Neural cell (in vitro differentiated cells): ENCODE data around the gene CHDH. TPM values are rescaled to one million over a fixed set of nuclear protein-coding genes. Genes with fewer than 3 reads are reported as not detected.

Experiments
- H2AFZ ChIP-seq: fragments of 200-600, 300-800 bp; sonication (generic), shearing (Covaris generic); 2 replicates; pipeline ENCODE4 v1.6.0; 2014; ENCODE audit warnings: low read depth, mild to moderate bottlenecking, antibody characterized with exemption, low read length, moderate library complexity
- H3F3A ChIP-seq: fragments of 200-600 bp; shearing (Covaris generic); 2 replicates; pipeline ENCODE4 v1.6.1; 2016; ENCODE audit warnings: mild to moderate bottlenecking, moderate library complexity, mixed read lengths, antibody characterized with exemption, low read length; ENCODE audit not compliant: insufficient read depth, poor library complexity, severe bottlenecking
- H3K27ac ChIP-seq: fragments of 200-600, 300-800 bp; sonication (generic), shearing (Covaris generic); 2 replicates; pipeline ENCODE4 v1.5.1; 2014; ENCODE audit warnings: mild to moderate bottlenecking, low read length, moderate library complexity
- H3K27me3 ChIP-seq: fragments of 300-800, 200-600 bp; sonication (generic), shearing (Covaris generic); 2 replicates; pipeline ENCODE4 v1.6.0; 2014; ENCODE audit warnings: mild to moderate bottlenecking, low read depth, low read length, moderate library complexity; ENCODE audit not compliant: insufficient read depth
- H3K36me3 ChIP-seq: fragments of 300-800, 200-600 bp; sonication (generic), shearing (Covaris generic); 2 replicates; pipeline ENCODE4 v1.5.1; 2014; ENCODE audit warnings: mild to moderate bottlenecking, antibody characterized with exemption, low read length, moderate library complexity; ENCODE audit not compliant: insufficient read depth
- H3K4me2 ChIP-seq: fragments of 300-800, 200-600 bp; sonication (generic), shearing (Covaris generic); 2 replicates; pipeline ENCODE4 v1.6.0; 2014; ENCODE audit warnings: mild to moderate bottlenecking, low read length
- H3K4me3 ChIP-seq: fragments of 300-800, 200-600 bp; sonication (generic), shearing (Covaris generic); 2 replicates; pipeline ENCODE4 v1.5.1; 2014; ENCODE audit warnings: mild to moderate bottlenecking, low read length, moderate library complexity
- H3K79me2 ChIP-seq: fragments of 200-600 bp; shearing (Covaris generic); replicated peaks from 2 replicates; pipeline ENCODE4 v1.6.0; 2014; ENCODE audit warnings: mild to moderate bottlenecking, low read length, moderate library complexity; ENCODE audit not compliant: insufficient read depth
- H3K9ac ChIP-seq: fragments of 300-800, 200-600 bp; sonication (generic), shearing (Covaris generic); 2 replicates; pipeline ENCODE4 v1.6.1; 2016; ENCODE audit warnings: mild to moderate bottlenecking, low read length, mixed read lengths
- H3K9me2 ChIP-seq: fragments of 200-600 bp; shearing (Covaris generic); 2 replicates; pipeline ENCODE4 v1.6.1; 2016; ENCODE audit warnings: mild to moderate bottlenecking, low read length, mixed read lengths; ENCODE audit not compliant: insufficient read depth
- H3K9me3 ChIP-seq: fragments of 200-600, 300-800 bp; sonication (generic), shearing (Covaris generic); 2 replicates; pipeline ENCODE4 v1.6.1; 2016; ENCODE audit warnings: mild to moderate bottlenecking, mixed run types, low read length, moderate library complexity, mixed read lengths
- H4K20me1 ChIP-seq: fragments of 200-600 bp; shearing (Covaris generic); 2 replicates; pipeline ENCODE4 v1.6.1; 2016; ENCODE audit warnings: mild to moderate bottlenecking, mixed run types; ENCODE audit not compliant: insufficient read depth
- EP300 ChIP-seq: fragments of 450-650 bp; conservative IDR thresholded peaks from 2 replicates; pipeline ENCODE4 v1.6.1; 2014; ENCODE audit warnings: antibody characterized with exemption, mild to moderate bottlenecking, moderate library complexity; ENCODE audit not compliant: poor library complexity, severe bottlenecking
- EZH2 ChIP-seq: fragments of 200-600, 300-800 bp; shearing (Covaris generic), sonication (generic); IDR thresholded peaks from 2 replicates; pipeline ENCODE4 v1.6.1; 2014; ENCODE audit warnings: antibody characterized with exemption, low read length, borderline replicate concordance, mild to moderate bottlenecking; ENCODE audit not compliant: insufficient read depth, poor library complexity, severe bottlenecking
- MXI1 ChIP-seq: fragments of 450-650 bp; conservative IDR thresholded peaks from 2 replicates; pipeline ENCODE4 v1.6.1; 2014; ENCODE audit warnings: antibody characterized with exemption, mild to moderate bottlenecking; ENCODE audit not compliant: poor library complexity, severe bottlenecking
- POLR2AphosphoS5 ChIP-seq: IDR thresholded peaks from 2 replicates; pipeline ENCODE4 v1.6.1; 2012
- RAD21 ChIP-seq: fragments of 450-650 bp; conservative IDR thresholded peaks from 2 replicates; pipeline ENCODE4 v1.6.1; 2014; ENCODE audit warnings: antibody characterized with exemption, mild to moderate bottlenecking, moderate library complexity
- SMC3 ChIP-seq: fragments of 450-650 bp; conservative IDR thresholded peaks from 2 replicates; pipeline ENCODE4 v1.6.1; 2014; ENCODE audit warnings: antibody characterized with exemption, mild to moderate bottlenecking, moderate library complexity; ENCODE audit not compliant: poor library complexity
- TAF1 ChIP-seq: IDR thresholded peaks from 2 replicates; pipeline ENCODE4 v1.6.1; 2012; ENCODE audit warnings: low read depth
- polyA plus RNA-seq: library from polyadenylated mRNA; depleted of rRNA; stranded (reverse); fragments of >200 nt; gene quantifications from 2 replicates; pipeline ENCODE4 v1.2.3, GENCODE V29; 2014
- TF ChIP-seq, protein P1 (sequence below): fragments of 450-650 bp; IDR thresholded peaks from 2 replicates; pipeline ENCODE4 v1.5.1; 2014; ENCODE audit warnings: antibody characterized with exemption, mild to moderate bottlenecking, moderate library complexity; ENCODE audit not compliant: poor library complexity, severe bottlenecking
- TF ChIP-seq, protein P2 (sequence below): IDR thresholded peaks from 2 replicates; pipeline ENCODE4 v1.6.1; 2012; ENCODE audit warnings: borderline replicate concordance

The CHDH gene
- polyA plus RNA-seq, 1 donor from 2014 or later = 0.17 TPM

DNA sequence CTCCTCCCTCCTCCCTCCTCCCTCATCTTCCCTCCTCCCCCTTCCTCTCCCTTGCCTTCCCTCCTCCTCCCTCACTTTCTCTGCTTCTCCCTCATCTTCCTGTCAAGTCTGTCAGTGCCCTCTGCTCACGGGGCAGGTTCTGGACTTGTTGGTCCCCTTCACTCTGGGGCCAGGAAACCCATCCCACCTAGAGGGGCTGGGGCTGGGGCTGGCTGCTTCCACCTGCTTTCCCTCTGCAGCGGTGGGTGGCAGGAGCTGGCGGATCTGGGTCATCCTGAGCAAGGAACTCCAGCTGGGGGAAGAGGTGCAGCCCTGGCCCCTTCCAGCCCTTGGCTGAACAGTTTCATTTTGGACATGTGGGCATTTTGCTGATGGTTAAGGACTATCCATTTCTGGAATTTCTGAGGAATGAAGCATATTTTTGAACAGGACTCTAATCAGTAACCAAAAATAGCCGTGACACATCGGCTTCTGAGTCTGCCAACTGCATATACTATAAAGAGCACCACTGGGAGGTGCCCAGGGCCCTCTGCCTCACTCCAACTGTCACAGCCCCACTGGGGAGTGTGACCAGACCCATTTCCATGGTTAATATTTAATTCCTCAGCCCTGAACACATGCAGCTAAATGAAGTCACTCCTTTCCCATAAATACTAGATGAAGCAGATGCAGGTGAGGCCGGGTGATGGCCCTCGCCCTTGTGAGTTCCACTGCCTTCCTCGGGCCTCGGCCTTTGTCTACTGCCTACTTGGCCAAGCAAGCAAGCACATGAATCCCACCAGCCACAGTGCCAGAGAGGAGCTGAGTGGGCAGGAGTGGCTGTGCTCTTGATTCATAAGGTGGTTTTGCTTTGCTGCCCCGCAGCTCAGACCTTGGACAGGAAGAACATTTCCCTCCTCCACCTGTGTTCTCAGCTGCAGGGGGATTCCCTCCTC lies 39.8 kb downstream of the CHDH start:
- Histone ChIP-seq H3K9me2 (no peaks in the 10 kb centered on the region), H4K20me1 (no peaks in the 10 kb centered on the region), H3K27me3 (no peaks in the 10 kb centered on the region), H3K9me3 (no peaks in the 10 kb centered on the region), H2AFZ (no peak overlapping the region), H3K4me3 (no peak overlapping the region), H3K36me3 (peaks cover 4% of the 10 kb centered on the region), H3K9ac (no peak overlapping the region), H3F3A (no peaks in the 10 kb centered on the region), H3K4me2 (no peak overlapping the region), H3K79me2 (no peaks in the 10 kb centered on the region), H3K27ac (no peak overlapping the region)
- TF ChIP-seq TAF1 (no peak), EZH2 (no peak), RAD21 (no peak), SMC3 (no peak), POLR2AphosphoS5 (no peak), EP300 (no peak), MXI1 (no peak)
- TF ChIP-seq, protein P1, sequence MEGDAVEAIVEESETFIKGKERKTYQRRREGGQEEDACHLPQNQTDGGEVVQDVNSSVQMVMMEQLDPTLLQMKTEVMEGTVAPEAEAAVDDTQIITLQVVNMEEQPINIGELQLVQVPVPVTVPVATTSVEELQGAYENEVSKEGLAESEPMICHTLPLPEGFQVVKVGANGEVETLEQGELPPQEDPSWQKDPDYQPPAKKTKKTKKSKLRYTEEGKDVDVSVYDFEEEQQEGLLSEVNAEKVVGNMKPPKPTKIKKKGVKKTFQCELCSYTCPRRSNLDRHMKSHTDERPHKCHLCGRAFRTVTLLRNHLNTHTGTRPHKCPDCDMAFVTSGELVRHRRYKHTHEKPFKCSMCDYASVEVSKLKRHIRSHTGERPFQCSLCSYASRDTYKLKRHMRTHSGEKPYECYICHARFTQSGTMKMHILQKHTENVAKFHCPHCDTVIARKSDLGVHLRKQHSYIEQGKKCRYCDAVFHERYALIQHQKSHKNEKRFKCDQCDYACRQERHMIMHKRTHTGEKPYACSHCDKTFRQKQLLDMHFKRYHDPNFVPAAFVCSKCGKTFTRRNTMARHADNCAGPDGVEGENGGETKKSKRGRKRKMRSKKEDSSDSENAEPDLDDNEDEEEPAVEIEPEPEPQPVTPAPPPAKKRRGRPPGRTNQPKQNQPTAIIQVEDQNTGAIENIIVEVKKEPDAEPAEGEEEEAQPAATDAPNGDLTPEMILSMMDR = no peak
- TF ChIP-seq, protein P2, sequence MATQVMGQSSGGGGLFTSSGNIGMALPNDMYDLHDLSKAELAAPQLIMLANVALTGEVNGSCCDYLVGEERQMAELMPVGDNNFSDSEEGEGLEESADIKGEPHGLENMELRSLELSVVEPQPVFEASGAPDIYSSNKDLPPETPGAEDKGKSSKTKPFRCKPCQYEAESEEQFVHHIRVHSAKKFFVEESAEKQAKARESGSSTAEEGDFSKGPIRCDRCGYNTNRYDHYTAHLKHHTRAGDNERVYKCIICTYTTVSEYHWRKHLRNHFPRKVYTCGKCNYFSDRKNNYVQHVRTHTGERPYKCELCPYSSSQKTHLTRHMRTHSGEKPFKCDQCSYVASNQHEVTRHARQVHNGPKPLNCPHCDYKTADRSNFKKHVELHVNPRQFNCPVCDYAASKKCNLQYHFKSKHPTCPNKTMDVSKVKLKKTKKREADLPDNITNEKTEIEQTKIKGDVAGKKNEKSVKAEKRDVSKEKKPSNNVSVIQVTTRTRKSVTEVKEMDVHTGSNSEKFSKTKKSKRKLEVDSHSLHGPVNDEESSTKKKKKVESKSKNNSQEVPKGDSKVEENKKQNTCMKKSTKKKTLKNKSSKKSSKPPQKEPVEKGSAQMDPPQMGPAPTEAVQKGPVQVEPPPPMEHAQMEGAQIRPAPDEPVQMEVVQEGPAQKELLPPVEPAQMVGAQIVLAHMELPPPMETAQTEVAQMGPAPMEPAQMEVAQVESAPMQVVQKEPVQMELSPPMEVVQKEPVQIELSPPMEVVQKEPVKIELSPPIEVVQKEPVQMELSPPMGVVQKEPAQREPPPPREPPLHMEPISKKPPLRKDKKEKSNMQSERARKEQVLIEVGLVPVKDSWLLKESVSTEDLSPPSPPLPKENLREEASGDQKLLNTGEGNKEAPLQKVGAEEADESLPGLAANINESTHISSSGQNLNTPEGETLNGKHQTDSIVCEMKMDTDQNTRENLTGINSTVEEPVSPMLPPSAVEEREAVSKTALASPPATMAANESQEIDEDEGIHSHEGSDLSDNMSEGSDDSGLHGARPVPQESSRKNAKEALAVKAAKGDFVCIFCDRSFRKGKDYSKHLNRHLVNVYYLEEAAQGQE = no peak

DNA sequence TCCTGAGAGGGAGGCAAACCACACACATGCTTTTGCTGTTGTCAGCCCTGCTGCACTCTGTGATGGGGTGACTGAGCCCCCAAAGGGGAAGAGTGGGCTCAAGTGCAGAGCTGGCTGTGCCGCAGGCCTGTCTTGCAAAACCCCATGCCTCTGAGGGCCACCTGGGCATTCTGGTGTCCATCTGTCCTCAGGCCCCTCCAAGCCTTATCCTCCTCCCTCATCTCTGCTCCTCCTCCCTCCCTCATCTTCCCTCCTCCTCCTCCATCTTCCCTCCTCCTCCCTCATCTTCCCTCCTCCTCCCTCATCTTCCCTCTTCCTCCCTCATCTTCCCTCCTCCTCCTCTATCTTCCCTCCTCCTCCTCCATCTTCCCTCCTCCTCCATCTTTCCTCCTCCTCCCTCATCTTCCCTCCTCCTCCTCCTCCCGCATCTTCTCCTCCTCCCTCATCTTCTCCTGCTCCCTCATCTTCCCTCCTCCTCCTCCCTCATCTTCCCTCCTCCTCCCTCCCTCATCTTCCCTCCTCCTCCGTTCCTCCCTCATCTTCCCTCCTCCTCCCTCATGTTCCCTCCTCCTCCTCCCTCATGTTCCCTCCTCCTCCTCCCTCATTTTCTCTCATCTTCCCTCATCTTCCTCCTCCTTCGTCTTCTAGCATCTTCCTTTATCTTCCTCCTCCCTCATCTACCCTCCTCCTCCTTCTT lies 40.6 kb downstream of the CHDH start:
- Histone ChIP-seq H3K9ac (no peak overlapping the region), H3K4me2 (no peak overlapping the region)

More for the DNA sequence above, 40.6 kb downstream of the CHDH start:
- Histone ChIP-seq H3F3A (no peaks in the 10 kb centered on the region), H3K79me2 (no peaks in the 10 kb centered on the region), H2AFZ (no peak overlapping the region), H3K27ac (no peak overlapping the region), H3K9me2 (no peaks in the 10 kb centered on the region), H3K4me3 (no peak overlapping the region), H3K36me3 (peaks cover 4% of the 10 kb centered on the region), H3K9me3 (no peaks in the 10 kb centered on the region), H4K20me1 (no peaks in the 10 kb centered on the region), H3K27me3 (no peaks in the 10 kb centered on the region)
- no peak for TF ChIP-seq EP300
